NT2/D1 (cell line): Measurements from ENCODE around the gene RNF25.

Experiments used
- DNase-seq: peaks from one replicate; pipeline ENCODE4 v3.0.0-alpha.2; 2011; ENCODE audit warnings: low read depth, low spot score
- H3K27me3 ChIP-seq: 2 replicates; pipeline ENCODE4 v1.6.0; 2011; ENCODE audit warnings: mild to moderate bottlenecking; ENCODE audit not compliant: insufficient read length, insufficient read depth
- H3K36me3 ChIP-seq: 2 replicates; pipeline ENCODE4 v1.6.1; 2011; ENCODE audit warnings: mild to moderate bottlenecking, low read length, mixed read lengths; ENCODE audit not compliant: insufficient read depth, insufficient read length
- H3K4me1 ChIP-seq: 2 replicates; pipeline ENCODE4 v1.5.1; 2011; ENCODE audit not compliant: insufficient read depth, insufficient read length
- H3K4me3 ChIP-seq: 2 replicates; pipeline ENCODE4 v1.5.1; 2011; ENCODE audit warnings: low read depth; ENCODE audit not compliant: insufficient read length
- H3K9ac ChIP-seq: 2 replicates; pipeline ENCODE4 v1.6.0; 2011; ENCODE audit warnings: low read depth; ENCODE audit not compliant: insufficient read length
- H3K9me3 ChIP-seq: 2 replicates; pipeline ENCODE4 v1.5.1; 2011; ENCODE audit warnings: mild to moderate bottlenecking, low read length; ENCODE audit not compliant: insufficient read depth
- SUZ12 ChIP-seq: IDR thresholded peaks from 2 replicates; pipeline ENCODE4 v1.6.1; 2011; ENCODE audit not compliant: insufficient read length, insufficient read depth; ENCODE audit errors: extremely low read depth
- YY1 ChIP-seq: IDR thresholded peaks from 2 replicates; pipeline ENCODE4 v1.6.1; 2011; ENCODE audit not compliant: insufficient read length, insufficient read depth
- ZNF274 ChIP-seq: IDR thresholded peaks from 2 replicates; pipeline ENCODE4 v1.6.1; 2011; ENCODE audit warnings: mild to moderate bottlenecking, low read depth, low read length

RNF25 gene, protein sequence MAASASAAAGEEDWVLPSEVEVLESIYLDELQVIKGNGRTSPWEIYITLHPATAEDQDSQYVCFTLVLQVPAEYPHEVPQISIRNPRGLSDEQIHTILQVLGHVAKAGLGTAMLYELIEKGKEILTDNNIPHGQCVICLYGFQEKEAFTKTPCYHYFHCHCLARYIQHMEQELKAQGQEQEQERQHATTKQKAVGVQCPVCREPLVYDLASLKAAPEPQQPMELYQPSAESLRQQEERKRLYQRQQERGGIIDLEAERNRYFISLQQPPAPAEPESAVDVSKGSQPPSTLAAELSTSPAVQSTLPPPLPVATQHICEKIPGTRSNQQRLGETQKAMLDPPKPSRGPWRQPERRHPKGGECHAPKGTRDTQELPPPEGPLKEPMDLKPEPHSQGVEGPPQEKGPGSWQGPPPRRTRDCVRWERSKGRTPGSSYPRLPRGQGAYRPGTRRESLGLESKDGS

GRCh38 chr2:218671654-218672566, at the start of gene RNF25, which contains the start of gene STK36:
Gene RNF25, minus strand, starts transcription at chr2:218672002. Its CDS starts 32 bp downstream, at chr2:218671970.
Gene STK36, plus strand, starts transcription at chr2:218672086. Its CDS starts 744 bp downstream, at chr2:218672830.
- peak; percentile 85 for DNase-seq
- TF ChIP-seq SUZ12, result no peak
- TF ChIP-seq YY1, result peak; percentile 65
- no peaks in the 10 kb centered on the region for H3K4me1 ChIP-seq

DNA sequence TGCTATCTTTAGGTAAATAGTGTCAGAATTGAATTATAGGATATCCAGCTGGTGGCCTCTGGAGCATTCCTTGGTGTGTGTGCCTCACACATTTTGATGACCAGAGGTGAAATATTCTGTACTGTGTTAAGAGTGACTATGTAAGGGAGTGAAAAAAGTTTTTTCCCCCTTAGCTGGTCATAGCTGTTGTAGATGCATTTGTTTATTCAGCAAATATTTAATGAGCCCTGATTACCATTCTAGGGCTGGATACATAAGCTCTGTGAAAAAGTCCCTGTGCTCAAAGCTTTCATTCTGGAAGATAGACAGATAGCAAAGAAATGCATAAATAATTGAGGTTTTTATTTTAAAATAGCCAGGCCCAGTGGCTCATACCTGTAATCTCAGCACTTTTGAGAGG, 49.7 kb upstream of the RNF25 start:
- H3K4me3 ChIP-seq, result no peak overlapping the region
- H3K4me1 ChIP-seq, result no peaks in the 10 kb centered on the region
- no peak overlapping the region for H3K9ac ChIP-seq
- H3K27me3 ChIP-seq, result no peaks in the 10 kb centered on the region
- TF ChIP-seq SUZ12, result no peak
- TF ChIP-seq ZNF274, result no peak
- no peak for TF ChIP-seq YY1
- H3K9me3 ChIP-seq, result peaks cover 17% of the 10 kb centered on the region
- peaks cover 49% of the 10 kb centered on the region for H3K36me3 ChIP-seq
- no peak for DNase-seq

More at GRCh38 chr2:218671654-218672566, at the start of gene RNF25, which contains the start of gene STK36:
- H3K36me3 ChIP-seq, result peaks cover 61% of the 10 kb centered on the region
- H3K9me3 ChIP-seq, result no peaks in the 10 kb centered on the region
- H3K4me3 ChIP-seq, result peak within 1 kb of the TSS; percentile 96
- H3K9ac ChIP-seq, result peak within 1 kb of the TSS; percentile 97
- H3K27me3 ChIP-seq, result no peaks in the 10 kb centered on the region

DNA sequence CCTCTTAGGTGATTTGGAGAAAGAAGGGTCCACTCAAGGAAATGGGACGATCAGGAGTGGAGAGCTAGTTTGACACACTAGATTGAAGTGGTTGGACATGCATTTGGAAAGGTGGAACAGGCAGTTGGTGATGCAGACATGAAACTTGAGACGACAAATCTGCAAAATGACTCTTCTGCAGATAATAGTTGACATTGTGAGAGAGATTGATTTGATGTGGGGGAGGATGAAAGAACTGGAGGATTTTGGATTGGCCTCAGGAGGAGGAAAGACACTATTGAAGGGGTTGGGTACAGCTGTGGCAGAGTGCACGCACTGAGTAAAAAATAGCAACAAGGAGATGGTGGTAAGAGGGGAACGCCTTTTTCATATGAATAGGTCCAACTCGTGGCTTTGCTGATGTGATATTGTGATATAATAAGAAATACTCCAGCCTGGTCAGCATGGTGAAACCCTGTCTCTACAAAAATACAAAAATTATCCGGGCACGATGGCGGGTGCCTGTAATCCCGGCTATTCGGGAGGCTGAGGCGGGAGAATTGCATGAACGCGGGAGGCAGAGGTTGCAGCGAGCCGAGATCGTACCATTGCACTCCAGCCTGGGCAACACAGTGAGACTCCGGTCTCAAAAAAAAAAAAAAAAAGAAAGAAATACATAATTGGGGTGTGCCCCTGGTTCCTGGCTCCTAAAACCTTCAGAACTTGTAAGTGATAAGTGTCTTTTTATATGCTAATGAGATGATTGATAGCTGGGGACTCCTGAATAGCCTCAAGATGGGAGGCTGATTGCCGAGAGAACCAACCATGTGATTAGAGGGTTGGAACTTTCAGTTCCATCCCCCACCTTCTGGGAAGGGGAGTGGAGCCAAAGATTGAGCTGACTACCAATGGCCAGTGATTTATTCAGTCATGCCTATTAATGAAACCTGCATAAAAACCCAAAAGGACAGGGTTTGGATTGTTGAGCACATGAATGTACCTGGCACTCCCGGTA, 48.5 kb upstream of the RNF25 start:
- H3K9me3 ChIP-seq, result peaks cover 6% of the 10 kb centered on the region; the same call in 1 of the 2 replicates
- H3K9ac ChIP-seq, result no peak overlapping the region
- no peak overlapping the region for H3K4me3 ChIP-seq
- no peaks in the 10 kb centered on the region for H3K27me3 ChIP-seq
- peak; percentile 25 for DNase-seq
- peaks cover 58% of the 10 kb centered on the region for H3K36me3 ChIP-seq
- TF ChIP-seq SUZ12, result no peak
- TF ChIP-seq ZNF274, result no peak
- no peak for TF ChIP-seq YY1
- H3K4me1 ChIP-seq, result no peaks in the 10 kb centered on the region

GRCh38 chr2:218719457-218719856, 47.7 kb upstream of the RNF25 start:
- Histone ChIP-seq H3K4me3 (no peak overlapping the region), H3K9me3 (no peaks in the 10 kb centered on the region), H3K27me3 (no peaks in the 10 kb centered on the region), H3K9ac (no peak overlapping the region), H3K4me1 (no peaks in the 10 kb centered on the region), H3K36me3 (peaks cover 57% of the 10 kb centered on the region)
- TF ChIP-seq ZNF274, result no peak
- no peak for TF ChIP-seq YY1
- TF ChIP-seq SUZ12, result no peak
- no peak for DNase-seq

GRCh38 chr2:218718058-218718457, 46.3 kb upstream of the RNF25 start:
- TF ChIP-seq ZNF274 (no peak), SUZ12 (no peak), YY1 (no peak)
- H3K9me3 ChIP-seq, result no peaks in the 10 kb centered on the region
- no peak overlapping the region for H3K9ac ChIP-seq
- H3K4me3 ChIP-seq, result no peak overlapping the region
- peaks cover 71% of the 10 kb centered on the region for H3K36me3 ChIP-seq
- no peaks in the 10 kb centered on the region for H3K27me3 ChIP-seq
- no peaks in the 10 kb centered on the region for H3K4me1 ChIP-seq
- no peak for DNase-seq

DNA sequence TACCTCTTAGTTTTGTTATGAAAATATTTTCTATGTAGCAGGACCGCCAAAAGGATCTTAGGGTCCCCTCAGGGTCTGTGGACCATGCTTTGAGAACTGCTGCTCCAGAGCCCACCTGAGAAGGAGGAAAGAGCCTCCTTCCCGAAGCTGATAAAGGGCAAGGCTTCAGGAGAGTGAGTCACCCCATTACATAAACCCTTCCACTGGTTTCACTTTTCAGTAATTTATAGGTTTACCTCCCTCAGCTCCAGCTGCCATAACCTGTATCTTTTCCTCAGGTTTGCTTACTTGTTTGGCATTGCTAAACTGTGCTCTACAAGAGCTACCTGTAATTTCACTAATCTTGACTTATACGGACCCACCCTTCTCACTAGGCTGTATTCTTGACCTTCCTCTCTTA, 45.5 kb upstream of the RNF25 start:
- TF ChIP-seq YY1 (no peak), ZNF274 (no peak), SUZ12 (no peak)
- Histone ChIP-seq H3K4me3 (no peak overlapping the region), H3K36me3 (peaks cover 78% of the 10 kb centered on the region), H3K27me3 (no peaks in the 10 kb centered on the region), H3K9me3 (no peaks in the 10 kb centered on the region), H3K4me1 (no peaks in the 10 kb centered on the region), H3K9ac (no peak overlapping the region)
- DNase-seq, result no peak
